ENCODE measurements around the gene HIC2.
"Not testable (repeated sequence)": the region's sequence is repeated elsewhere in the genome, so short reads cannot be mapped to it uniquely, and the experiment has no call there.

DNA sequence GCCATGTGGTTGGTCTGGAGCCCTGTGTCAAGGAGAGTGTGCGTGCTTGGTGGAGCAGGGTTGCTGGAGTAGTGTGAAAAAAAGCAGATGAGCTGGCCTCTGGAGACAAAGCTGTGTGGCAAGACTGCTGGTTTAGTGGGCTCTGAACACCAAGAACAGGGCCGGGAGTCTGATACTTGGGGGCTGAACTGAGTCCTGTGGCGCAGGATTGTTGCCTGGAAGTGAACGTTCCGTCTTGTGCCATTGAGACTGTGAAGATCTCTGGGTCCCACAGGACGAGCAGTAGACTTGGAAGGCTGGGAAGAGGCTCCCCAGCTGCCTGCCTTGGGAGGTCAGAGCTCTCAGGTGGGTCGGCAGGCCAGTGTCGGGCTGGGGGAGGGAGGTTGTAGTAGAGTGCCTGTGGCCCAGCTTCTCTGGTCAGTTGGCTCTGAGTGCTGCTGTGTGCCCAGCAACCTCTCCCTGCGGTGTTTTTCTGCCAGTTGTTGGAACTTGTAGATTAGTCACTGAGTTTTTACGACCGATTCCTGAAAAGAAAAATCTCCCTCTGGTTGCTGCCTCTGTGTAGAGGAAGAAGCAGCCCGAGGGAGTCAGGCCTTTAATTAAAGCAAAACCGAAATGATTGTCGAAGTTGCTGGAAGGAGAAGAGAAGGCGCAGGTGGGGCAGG, 1.9 kb downstream of the HIC2 start:
- not testable (repeated sequence) for TF ChIP-seq CTCF, POLR2A, EP300 (IDR thresholded peaks at IDR 0.05)
